WTC11 (cell line): ENCODE data around the gene GCM1.

ENCODE experiments used
- ETV6 ChIP-seq: sonication (generic); formaldehyde crosslinking; IDR thresholded peaks from 2 replicates; pipeline ENCODE4 v1.8.1; 2022; ENCODE audit warnings: mild to moderate bottlenecking, missing genetic modification reagents
- JUN ChIP-seq: sonication (generic); formaldehyde crosslinking; IDR thresholded peaks from 2 replicates; pipeline ENCODE4 v1.8.0; 2023; ENCODE audit warnings: mild to moderate bottlenecking, missing genetic modification reagents
- SMAD4 ChIP-seq: sonication (generic); formaldehyde crosslinking; IDR thresholded peaks from 2 replicates; pipeline ENCODE4 v1.8.0; 2022; ENCODE audit warnings: mild to moderate bottlenecking, missing genetic modification reagents
- ZBTB21 ChIP-seq: sonication (generic); formaldehyde crosslinking; IDR thresholded peaks from 2 replicates; pipeline ENCODE4 v1.8.1; 2023; ENCODE audit warnings: mild to moderate bottlenecking, missing genetic modification reagents, borderline replicate concordance
- TF ChIP-seq, protein P1 (sequence below): fragments of 200-600 bp; IDR thresholded peaks from 2 replicates; pipeline ENCODE4 v1.8.0; 2022; ENCODE audit warnings: antibody characterized with exemption
- TF ChIP-seq, protein P2 (sequence below): sonication (generic); formaldehyde crosslinking; conservative IDR thresholded peaks from 2 replicates; pipeline ENCODE4 v1.8.1; 2022; ENCODE audit warnings: mild to moderate bottlenecking, missing genetic modification reagents
- TF ChIP-seq, protein P3 (sequence below): sonication (generic); formaldehyde crosslinking; IDR thresholded peaks from 2 replicates; pipeline ENCODE4 v1.8.0; 2022; ENCODE audit warnings: mild to moderate bottlenecking, missing genetic modification reagents

DNA sequence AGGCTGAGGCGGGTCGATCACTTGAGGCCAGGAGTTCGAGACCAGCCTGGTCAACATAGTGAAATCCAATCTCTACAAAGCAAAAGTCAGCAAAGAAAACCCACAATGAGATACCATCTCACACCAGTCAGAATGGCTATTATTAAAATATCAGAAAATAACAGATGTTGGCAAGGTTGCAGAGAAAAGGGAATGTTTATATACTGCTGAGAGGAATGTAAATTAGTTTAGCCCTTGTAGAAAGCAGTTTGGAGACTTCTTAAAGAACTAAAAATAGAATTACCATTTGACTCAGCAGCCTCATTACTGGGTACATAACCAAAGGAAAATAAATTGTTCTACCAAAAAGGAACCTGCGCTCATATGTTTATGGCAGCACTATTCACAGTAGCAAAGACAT lies 16.7 kb upstream of the GCM1 start:
- TF ChIP-seq, protein P1, sequence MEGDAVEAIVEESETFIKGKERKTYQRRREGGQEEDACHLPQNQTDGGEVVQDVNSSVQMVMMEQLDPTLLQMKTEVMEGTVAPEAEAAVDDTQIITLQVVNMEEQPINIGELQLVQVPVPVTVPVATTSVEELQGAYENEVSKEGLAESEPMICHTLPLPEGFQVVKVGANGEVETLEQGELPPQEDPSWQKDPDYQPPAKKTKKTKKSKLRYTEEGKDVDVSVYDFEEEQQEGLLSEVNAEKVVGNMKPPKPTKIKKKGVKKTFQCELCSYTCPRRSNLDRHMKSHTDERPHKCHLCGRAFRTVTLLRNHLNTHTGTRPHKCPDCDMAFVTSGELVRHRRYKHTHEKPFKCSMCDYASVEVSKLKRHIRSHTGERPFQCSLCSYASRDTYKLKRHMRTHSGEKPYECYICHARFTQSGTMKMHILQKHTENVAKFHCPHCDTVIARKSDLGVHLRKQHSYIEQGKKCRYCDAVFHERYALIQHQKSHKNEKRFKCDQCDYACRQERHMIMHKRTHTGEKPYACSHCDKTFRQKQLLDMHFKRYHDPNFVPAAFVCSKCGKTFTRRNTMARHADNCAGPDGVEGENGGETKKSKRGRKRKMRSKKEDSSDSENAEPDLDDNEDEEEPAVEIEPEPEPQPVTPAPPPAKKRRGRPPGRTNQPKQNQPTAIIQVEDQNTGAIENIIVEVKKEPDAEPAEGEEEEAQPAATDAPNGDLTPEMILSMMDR = no peak
- TF ChIP-seq JUN (CRISPR knock-in tag) (no peak), SMAD4 (CRISPR knock-in tag) (no peak), ZBTB21 (CRISPR knock-in tag) (no peak), ETV6 (no peak)
- TF ChIP-seq, protein P2, sequence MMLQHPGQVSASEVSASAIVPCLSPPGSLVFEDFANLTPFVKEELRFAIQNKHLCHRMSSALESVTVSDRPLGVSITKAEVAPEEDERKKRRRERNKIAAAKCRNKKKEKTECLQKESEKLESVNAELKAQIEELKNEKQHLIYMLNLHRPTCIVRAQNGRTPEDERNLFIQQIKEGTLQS (CRISPR knock-in tag) = no peak
- TF ChIP-seq, protein P3, sequence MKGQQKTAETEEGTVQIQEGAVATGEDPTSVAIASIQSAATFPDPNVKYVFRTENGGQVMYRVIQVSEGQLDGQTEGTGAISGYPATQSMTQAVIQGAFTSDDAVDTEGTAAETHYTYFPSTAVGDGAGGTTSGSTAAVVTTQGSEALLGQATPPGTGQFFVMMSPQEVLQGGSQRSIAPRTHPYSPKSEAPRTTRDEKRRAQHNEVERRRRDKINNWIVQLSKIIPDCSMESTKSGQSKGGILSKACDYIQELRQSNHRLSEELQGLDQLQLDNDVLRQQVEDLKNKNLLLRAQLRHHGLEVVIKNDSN (CRISPR knock-in tag) = no peak
